RWPE2 (cell line): Measurements from ENCODE around the gene BABAM2.

Experiments used
- ATAC-seq: fragments of 200-7000 bp; cut with Tn5 transposase; 3 replicates; pipeline ENCODE4 v1.9.1; 2021; ENCODE audit warnings: low read depth
- DNase-seq: peaks from one replicate; pipeline ENCODE4 v3.0.0-alpha.2; 2020; ENCODE audit warnings: low spot score
- H3K27ac ChIP-seq: fragments of 450-650 bp; 2 replicates; pipeline ENCODE4 v1.5.1; 2017; ENCODE audit warnings: mild to moderate bottlenecking; ENCODE audit not compliant: poor library complexity, severe bottlenecking
- H3K27me3 ChIP-seq: fragments of 250-450 bp; sonication (Bioruptor Pico); 2 replicates; pipeline ENCODE4 v1.5.1; 2021; ENCODE audit warnings: mild to moderate bottlenecking, moderate library complexity; ENCODE audit not compliant: insufficient read depth, poor library complexity, severe bottlenecking
- H3K36me3 ChIP-seq: fragments of 250-450 bp; sonication (Bioruptor Pico); 2 replicates; pipeline ENCODE4 v1.5.1; 2020; ENCODE audit warnings: low read depth, mild to moderate bottlenecking, moderate library complexity
- H3K4me1 ChIP-seq: fragments of 250-450 bp; sonication (Bioruptor Pico); 2 replicates; pipeline ENCODE4 v1.5.1; 2021; ENCODE audit warnings: mild to moderate bottlenecking, moderate library complexity; ENCODE audit not compliant: insufficient read depth, poor library complexity, severe bottlenecking
- H3K4me3 ChIP-seq: fragments of 250-450 bp; sonication (Bioruptor Pico); 2 replicates; pipeline ENCODE4 v1.5.1; 2021; ENCODE audit warnings: mild to moderate bottlenecking, moderate library complexity; ENCODE audit not compliant: severe bottlenecking
- H3K9me3 ChIP-seq: fragments of 250-450 bp; sonication (Bioruptor Pico); 2 replicates; pipeline ENCODE4 v1.5.1; 2021; ENCODE audit warnings: mild to moderate bottlenecking, moderate library complexity; ENCODE audit not compliant: severe bottlenecking
- CTCF ChIP-seq: fragments of 450-650 bp; IDR thresholded peaks from one replicate; pipeline ENCODE4 v1.5.1; 2017; ENCODE audit warnings: mild to moderate bottlenecking, moderate library complexity; ENCODE audit not compliant: poor library complexity, severe bottlenecking

The BABAM2 gene

GRCh38 chr2:28280619-28281018 lies 390.1 kb downstream of the BABAM2 start:
- Histone ChIP-seq H3K27ac (no peak overlapping the region), H3K27me3 (no peaks in the 10 kb centered on the region), H3K36me3 (no peaks in the 10 kb centered on the region), H3K4me3 (no peak overlapping the region), H3K9me3 (no peaks in the 10 kb centered on the region), H3K4me1 (peaks cover 26% of the 10 kb centered on the region)
- DNase-seq (no peak), ATAC-seq (no peak)
- TF ChIP-seq CTCF = no peak

- no peak overlapping the region for H3K4me3 ChIP-seq
- ATAC-seq (no peak), DNase-seq (no peak)
- H3K27me3 ChIP-seq = no peaks in the 10 kb centered on the region
- H3K36me3 ChIP-seq = no peaks in the 10 kb centered on the region
- TF ChIP-seq CTCF = no peak
- no peaks in the 10 kb centered on the region for H3K9me3 ChIP-seq
- peaks cover 18% of the 10 kb centered on the region for H3K4me1 ChIP-seq
- no peak overlapping the region for H3K27ac ChIP-seq
Measured at GRCh38 chr2:28281739-28282138, 391.2 kb downstream of the BABAM2 start.

- ATAC-seq (no peak), DNase-seq (no peak)
- Histone ChIP-seq H3K27me3 (no peaks in the 10 kb centered on the region), H3K4me3 (no peak overlapping the region), H3K9me3 (no peaks in the 10 kb centered on the region), H3K36me3 (no peaks in the 10 kb centered on the region), H3K4me1 (peaks cover 14% of the 10 kb centered on the region), H3K27ac (no peak overlapping the region)
- no peak for TF ChIP-seq CTCF
Measured at GRCh38 chr2:28282248-28282647, 391.7 kb downstream of the BABAM2 start.

GRCh38 chr2:28282861-28283646 lies 392.5 kb downstream of the BABAM2 start:
- ATAC-seq = no peak

More at GRCh38 chr2:28282861-28283646, 392.5 kb downstream of the BABAM2 start:
- Histone ChIP-seq H3K27ac (peak overlapping the region; percentile 41), H3K27me3 (no peaks in the 10 kb centered on the region), H3K4me1 (peaks cover 14% of the 10 kb centered on the region), H3K36me3 (no peaks in the 10 kb centered on the region), H3K9me3 (no peaks in the 10 kb centered on the region), H3K4me3 (no peak overlapping the region)
- TF ChIP-seq CTCF = no peak
- DNase-seq = no peak
